Stimulated activated CD8-positive, alpha-beta memory T cell treated with anti-CD3 and anti-CD28 coated beads, Interleukin-7, amount 100 ng/mL, for 4 hours (primary cell): ENCODE data around the gene NPEPL1.
"Not testable (repeated sequence)": the region's sequence is repeated elsewhere in the genome, so short reads cannot be mapped to it uniquely, and the experiment has no call there.

ENCODE experiments used
- DNase-seq, 2 donors: peaks; one replicate each; pipeline ENCODE4 v3.0.0-alpha.2; 2020; ENCODE audit warnings: low read depth in 2 of 2

The NPEPL1 gene

GRCh38 chr20:58712806-58713731, 20.5 kb downstream of the NPEPL1 start:
- no peak for DNase-seq

- DNase-seq, result no peak
These were observed 21.3 kb downstream of the NPEPL1 start for GRCh38 chr20:58713801-58714339.

- no peak for DNase-seq
These were observed 21.8 kb downstream of the NPEPL1 start for GRCh38 chr20:58714340-58714922.

GRCh38 chr20:58714923-58715351, 22.3 kb downstream of the NPEPL1 start:
- no peak for DNase-seq

GRCh38 chr20:58715391-58715800, 22.8 kb downstream of the NPEPL1 start:
- DNase-seq, result no peak

GRCh38 chr20:58715801-58716475, 23.3 kb downstream of the NPEPL1 start:
- no peak for DNase-seq

- DNase-seq, result no peak
These were observed 24.1 kb downstream of the NPEPL1 start for GRCh38 chr20:58716476-58717277.

- DNase-seq, result no peak
These were observed 24.9 kb downstream of the NPEPL1 start for GRCh38 chr20:58717278-58718091.

- no peak for DNase-seq
These were observed 25.5 kb downstream of the NPEPL1 start for GRCh38 chr20:58718121-58718563.

GRCh38 chr20:58718729-58719128, 26.1 kb downstream of the NPEPL1 start:
- no peak for DNase-seq

- DNase-seq, result no peak
These were observed 26.7 kb downstream of the NPEPL1 start for GRCh38 chr20:58719258-58719657.

GRCh38 chr20:58719971-58720371, 27.4 kb downstream of the NPEPL1 start:
- DNase-seq, result no peak

- DNase-seq, result no peak
These were observed 28.3 kb downstream of the NPEPL1 start for GRCh38 chr20:58720890-58721289.

- no peak for DNase-seq
These were observed 29.6 kb downstream of the NPEPL1 start for GRCh38 chr20:58721951-58722778.

GRCh38 chr20:58722877-58723627, 30.5 kb downstream of the NPEPL1 start:
- no peak for DNase-seq

- DNase-seq, result no peak
These were observed 31.0 kb downstream of the NPEPL1 start for GRCh38 chr20:58723628-58723984.

- DNase-seq, result not testable (repeated sequence)
These were observed 33.6 kb downstream of the NPEPL1 start for GRCh38 chr20:58726156-58726555.

- no peak for DNase-seq
These were observed 38.6 kb downstream of the NPEPL1 start for GRCh38 chr20:58731192-58731591.

- DNase-seq, result no peak
These were observed 44.6 kb downstream of the NPEPL1 start for GRCh38 chr20:58737198-58737597.
